Measurements from ENCODE around the gene ARHGEF33.

DNA sequence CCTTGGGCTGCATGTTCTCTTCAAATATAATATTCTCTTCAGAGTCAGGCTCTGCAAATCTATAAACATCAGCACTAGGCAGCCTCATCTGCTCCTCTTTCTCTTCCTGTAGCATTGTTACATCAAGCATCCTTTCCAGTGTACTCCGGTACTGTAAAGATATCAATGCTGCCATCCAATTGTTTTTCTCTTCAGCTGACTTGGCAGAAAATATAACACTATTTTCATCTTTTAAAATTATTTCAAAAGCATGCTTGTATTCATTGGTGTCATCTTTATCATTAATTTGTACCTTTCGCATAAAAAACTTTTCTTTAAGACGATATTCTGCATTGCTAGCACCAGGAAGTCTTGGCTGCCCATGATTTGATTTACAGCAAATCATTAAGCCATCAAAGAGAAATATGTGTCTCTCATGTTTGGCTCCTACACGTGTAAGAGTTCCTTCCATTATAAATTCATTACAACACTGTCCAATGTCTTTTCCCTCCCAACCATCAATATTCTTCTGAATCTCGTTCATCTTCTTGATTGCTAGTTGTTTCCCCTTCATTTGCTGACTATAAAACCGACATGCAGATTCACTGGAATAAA is 133.1 kb downstream of the ARHGEF33 start:
- TF ChIP-seq, protein P1, sequence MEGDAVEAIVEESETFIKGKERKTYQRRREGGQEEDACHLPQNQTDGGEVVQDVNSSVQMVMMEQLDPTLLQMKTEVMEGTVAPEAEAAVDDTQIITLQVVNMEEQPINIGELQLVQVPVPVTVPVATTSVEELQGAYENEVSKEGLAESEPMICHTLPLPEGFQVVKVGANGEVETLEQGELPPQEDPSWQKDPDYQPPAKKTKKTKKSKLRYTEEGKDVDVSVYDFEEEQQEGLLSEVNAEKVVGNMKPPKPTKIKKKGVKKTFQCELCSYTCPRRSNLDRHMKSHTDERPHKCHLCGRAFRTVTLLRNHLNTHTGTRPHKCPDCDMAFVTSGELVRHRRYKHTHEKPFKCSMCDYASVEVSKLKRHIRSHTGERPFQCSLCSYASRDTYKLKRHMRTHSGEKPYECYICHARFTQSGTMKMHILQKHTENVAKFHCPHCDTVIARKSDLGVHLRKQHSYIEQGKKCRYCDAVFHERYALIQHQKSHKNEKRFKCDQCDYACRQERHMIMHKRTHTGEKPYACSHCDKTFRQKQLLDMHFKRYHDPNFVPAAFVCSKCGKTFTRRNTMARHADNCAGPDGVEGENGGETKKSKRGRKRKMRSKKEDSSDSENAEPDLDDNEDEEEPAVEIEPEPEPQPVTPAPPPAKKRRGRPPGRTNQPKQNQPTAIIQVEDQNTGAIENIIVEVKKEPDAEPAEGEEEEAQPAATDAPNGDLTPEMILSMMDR (IDR thresholded peaks at IDR 0.05): no peak
- no peak for TF ChIP-seq POLR2AphosphoS5 (IDR thresholded peaks at IDR 0.05)
- TF ChIP-seq POLR2A (IDR thresholded peaks at IDR 0.05): no peak
- no peak for TF ChIP-seq EP300 (IDR thresholded peaks at IDR 0.05)

All from sigmoid colon (tissue), 4 donors.